ENCODE data around the gene DVL2.

DVL2 gene

DNA sequence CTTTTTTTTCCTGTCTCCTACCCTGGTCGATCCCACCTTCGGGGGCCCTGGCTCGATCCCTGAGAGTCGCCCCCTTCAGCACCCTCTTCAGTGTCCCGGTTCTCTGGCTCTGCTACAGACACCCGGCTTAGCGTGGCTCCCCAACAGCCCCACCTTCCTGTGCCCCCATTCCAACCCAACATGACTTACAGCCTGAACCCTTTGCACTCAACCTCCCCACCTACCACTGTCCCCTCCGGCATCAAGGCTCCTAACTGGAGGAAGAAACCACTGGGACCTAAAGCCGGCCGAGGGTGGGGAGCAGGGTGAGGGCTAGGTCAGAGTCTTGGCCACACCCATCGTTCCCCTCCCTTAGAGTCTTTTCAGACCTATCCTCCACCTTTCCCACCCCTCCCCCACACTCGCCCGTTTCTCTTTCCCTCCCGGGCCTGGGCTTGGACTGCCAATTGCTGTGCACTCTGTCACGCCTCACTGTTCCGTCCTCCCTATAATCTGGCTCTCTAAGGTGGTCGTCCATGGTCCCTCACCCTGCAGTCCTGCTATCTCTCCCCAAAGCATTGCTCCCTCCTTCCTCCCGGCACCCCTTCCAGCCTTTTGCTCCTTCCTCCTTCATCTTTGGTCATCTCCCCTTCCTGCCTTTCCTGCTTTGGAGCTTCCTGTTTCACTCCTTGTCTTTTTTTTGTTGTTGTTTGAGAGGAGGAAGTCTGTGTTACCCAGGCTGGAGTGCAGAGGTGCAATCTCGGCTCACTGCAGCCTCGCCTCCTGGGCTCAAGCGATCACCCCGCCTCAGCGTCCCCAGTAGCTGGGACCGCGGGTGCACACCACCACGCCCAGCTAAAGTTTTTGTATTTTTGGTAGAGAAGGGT, 28.9 kb upstream of the DVL2 start (continued):
- TF ChIP-seq, protein P1, sequence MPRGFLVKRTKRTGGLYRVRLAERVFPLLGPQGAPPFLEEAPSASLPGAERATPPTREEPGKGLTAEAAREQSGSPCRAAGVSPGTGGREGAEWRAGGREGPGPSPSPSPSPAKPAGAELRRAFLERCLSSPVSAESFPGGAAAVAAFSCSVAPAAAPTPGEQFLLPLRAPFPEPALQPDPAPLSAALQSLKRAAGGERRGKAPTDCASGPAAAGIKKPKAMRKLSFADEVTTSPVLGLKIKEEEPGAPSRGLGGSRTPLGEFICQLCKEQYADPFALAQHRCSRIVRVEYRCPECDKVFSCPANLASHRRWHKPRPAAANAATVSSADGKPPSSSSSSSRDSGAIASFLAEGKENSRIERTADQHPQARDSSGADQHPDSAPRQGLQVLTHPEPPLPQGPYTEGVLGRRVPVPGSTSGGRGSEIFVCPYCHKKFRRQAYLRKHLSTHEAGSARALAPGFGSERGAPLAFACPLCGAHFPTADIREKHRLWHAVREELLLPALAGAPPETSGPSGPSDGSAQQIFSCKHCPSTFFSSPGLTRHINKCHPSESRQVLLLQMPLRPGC (tag by site-specific recombination; IDR thresholded peaks at IDR 0.05): no peak; the same call in 1 of the 2 replicates
- TF ChIP-seq ZNF707 (tag by site-specific recombination; IDR thresholded peaks at IDR 0.05) (0 out of 2 replicates have a peak, but pooled peaks have one; percentile 30), ZNF658 (tag by site-specific recombination; IDR thresholded peaks at IDR 0.05) (no peak), ZNF664 (tag by site-specific recombination; IDR thresholded peaks at IDR 0.05) (no peak), KLF8 (tag by site-specific recombination; IDR thresholded peaks at IDR 0.05) (peak; percentile 23; the same call in 1 of the 2 replicates), ZNF501 (tag by site-specific recombination; IDR thresholded peaks at IDR 0.05) (peak; percentile 47; the same call in 1 of the 2 replicates), ZNF155 (tag by site-specific recombination; IDR thresholded peaks at IDR 0.05) (no peak), ZNF2 (tag by site-specific recombination; IDR thresholded peaks at IDR 0.05) (0 out of 2 replicates have a peak, but pooled peaks have one; percentile 34), KLF1 (tag by site-specific recombination; IDR thresholded peaks at IDR 0.05) (peak; percentile 84)
- TF ChIP-seq, protein P2, sequence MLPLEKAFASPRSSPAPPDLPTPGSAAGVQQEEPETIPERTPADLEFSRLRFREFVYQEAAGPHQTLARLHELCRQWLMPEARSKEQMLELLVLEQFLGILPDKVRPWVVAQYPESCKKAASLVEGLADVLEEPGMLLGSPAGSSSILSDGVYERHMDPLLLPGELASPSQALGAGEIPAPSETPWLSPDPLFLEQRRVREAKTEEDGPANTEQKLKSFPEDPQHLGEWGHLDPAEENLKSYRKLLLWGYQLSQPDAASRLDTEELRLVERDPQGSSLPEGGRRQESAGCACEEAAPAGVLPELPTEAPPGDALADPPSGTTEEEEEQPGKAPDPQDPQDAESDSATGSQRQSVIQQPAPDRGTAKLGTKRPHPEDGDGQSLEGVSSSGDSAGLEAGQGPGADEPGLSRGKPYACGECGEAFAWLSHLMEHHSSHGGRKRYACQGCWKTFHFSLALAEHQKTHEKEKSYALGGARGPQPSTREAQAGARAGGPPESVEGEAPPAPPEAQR (tag by site-specific recombination; IDR thresholded peaks at IDR 0.05): no peak
- TF ChIP-seq, protein P3, sequence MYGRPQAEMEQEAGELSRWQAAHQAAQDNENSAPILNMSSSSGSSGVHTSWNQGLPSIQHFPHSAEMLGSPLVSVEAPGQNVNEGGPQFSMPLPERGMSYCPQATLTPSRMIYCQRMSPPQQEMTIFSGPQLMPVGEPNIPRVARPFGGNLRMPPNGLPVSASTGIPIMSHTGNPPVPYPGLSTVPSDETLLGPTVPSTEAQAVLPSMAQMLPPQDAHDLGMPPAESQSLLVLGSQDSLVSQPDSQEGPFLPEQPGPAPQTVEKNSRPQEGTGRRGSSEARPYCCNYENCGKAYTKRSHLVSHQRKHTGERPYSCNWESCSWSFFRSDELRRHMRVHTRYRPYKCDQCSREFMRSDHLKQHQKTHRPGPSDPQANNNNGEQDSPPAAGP (tag by site-specific recombination; IDR thresholded peaks at IDR 0.05): peak; percentile 83
- TF ChIP-seq, protein P4, sequence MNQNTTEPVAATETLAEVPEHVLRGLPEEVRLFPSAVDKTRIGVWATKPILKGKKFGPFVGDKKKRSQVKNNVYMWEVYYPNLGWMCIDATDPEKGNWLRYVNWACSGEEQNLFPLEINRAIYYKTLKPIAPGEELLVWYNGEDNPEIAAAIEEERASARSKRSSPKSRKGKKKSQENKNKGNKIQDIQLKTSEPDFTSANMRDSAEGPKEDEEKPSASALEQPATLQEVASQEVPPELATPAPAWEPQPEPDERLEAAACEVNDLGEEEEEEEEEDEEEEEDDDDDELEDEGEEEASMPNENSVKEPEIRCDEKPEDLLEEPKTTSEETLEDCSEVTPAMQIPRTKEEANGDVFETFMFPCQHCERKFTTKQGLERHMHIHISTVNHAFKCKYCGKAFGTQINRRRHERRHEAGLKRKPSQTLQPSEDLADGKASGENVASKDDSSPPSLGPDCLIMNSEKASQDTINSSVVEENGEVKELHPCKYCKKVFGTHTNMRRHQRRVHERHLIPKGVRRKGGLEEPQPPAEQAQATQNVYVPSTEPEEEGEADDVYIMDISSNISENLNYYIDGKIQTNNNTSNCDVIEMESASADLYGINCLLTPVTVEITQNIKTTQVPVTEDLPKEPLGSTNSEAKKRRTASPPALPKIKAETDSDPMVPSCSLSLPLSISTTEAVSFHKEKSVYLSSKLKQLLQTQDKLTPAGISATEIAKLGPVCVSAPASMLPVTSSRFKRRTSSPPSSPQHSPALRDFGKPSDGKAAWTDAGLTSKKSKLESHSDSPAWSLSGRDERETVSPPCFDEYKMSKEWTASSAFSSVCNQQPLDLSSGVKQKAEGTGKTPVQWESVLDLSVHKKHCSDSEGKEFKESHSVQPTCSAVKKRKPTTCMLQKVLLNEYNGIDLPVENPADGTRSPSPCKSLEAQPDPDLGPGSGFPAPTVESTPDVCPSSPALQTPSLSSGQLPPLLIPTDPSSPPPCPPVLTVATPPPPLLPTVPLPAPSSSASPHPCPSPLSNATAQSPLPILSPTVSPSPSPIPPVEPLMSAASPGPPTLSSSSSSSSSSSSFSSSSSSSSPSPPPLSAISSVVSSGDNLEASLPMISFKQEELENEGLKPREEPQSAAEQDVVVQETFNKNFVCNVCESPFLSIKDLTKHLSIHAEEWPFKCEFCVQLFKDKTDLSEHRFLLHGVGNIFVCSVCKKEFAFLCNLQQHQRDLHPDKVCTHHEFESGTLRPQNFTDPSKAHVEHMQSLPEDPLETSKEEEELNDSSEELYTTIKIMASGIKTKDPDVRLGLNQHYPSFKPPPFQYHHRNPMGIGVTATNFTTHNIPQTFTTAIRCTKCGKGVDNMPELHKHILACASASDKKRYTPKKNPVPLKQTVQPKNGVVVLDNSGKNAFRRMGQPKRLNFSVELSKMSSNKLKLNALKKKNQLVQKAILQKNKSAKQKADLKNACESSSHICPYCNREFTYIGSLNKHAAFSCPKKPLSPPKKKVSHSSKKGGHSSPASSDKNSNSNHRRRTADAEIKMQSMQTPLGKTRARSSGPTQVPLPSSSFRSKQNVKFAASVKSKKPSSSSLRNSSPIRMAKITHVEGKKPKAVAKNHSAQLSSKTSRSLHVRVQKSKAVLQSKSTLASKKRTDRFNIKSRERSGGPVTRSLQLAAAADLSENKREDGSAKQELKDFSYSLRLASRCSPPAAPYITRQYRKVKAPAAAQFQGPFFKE (tag by site-specific recombination; IDR thresholded peaks at IDR 0.05; ENCODE audit: borderline replicate concordance): no peak
- TF ChIP-seq, protein P5, sequence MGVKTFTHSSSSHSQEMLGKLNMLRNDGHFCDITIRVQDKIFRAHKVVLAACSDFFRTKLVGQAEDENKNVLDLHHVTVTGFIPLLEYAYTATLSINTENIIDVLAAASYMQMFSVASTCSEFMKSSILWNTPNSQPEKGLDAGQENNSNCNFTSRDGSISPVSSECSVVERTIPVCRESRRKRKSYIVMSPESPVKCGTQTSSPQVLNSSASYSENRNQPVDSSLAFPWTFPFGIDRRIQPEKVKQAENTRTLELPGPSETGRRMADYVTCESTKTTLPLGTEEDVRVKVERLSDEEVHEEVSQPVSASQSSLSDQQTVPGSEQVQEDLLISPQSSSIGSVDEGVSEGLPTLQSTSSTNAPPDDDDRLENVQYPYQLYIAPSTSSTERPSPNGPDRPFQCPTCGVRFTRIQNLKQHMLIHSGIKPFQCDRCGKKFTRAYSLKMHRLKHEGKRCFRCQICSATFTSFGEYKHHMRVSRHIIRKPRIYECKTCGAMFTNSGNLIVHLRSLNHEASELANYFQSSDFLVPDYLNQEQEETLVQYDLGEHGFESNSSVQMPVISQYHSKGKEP (tag by site-specific recombination; IDR thresholded peaks at IDR 0.05): no peak

Measured in HEK293 (cell line).